SK-N-MC (cell line): Measurements from ENCODE around the gene MXRA7.

Experiments
- EZH2 ChIP-seq: fragments of 200-600 bp; sonication (generic); IDR thresholded peaks from one replicate; pipeline ENCODE4 v1.6.1; 2017; ENCODE audit warnings: antibody characterized with exemption
- POLR2AphosphoS5 ChIP-seq: IDR thresholded peaks from 2 replicates; pipeline ENCODE4 v1.6.1; 2012; ENCODE audit warnings: mild to moderate bottlenecking, low read depth, low read length, borderline replicate concordance

DNA sequence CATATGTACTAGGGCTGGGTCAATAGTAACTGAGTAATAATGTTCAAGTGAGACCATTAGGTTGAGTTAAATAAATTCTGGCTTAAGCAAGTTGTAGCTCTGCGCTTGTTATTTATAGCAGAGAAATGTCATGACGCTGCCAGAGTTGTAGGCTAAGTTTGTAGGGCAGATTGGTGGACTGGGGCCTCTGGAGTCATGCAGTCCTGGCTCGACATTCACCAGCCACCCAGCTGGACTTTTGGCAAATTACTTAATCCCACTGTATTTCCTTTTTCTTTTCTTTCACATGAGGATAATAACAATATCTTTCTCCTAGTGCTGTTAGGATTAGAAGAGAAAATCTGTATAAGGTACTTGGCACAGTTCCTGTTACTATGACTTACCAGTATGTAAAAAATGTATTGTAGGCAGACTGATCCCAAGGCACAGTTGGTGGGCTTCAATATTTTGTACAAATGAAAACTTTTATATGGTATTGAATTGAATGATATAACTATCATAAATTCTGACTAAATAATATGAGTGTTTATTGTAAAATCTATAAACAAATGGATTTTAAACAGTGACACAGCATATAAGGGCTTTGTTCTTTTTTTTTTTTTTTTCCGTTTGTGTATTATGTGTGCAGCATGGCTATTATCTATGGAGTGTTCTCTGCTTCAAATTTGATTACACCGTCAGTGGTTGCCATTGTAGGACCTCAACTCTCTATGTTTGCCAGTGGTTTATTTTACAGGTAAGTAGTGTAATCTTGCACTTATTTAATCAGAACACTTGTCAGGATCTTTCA lies 29.8 kb upstream of the MXRA7 start:
- TF ChIP-seq EZH2 (no peak), POLR2AphosphoS5 (no peak)
